NT2/D1 (cell line): ENCODE measurements around the gene CDH12.

Experiments
- SUZ12 ChIP-seq: IDR thresholded peaks from 2 replicates; pipeline ENCODE4 v1.6.1; 2011; ENCODE audit not compliant: insufficient read length, insufficient read depth; ENCODE audit errors: extremely low read depth
- YY1 ChIP-seq: IDR thresholded peaks from 2 replicates; pipeline ENCODE4 v1.6.1; 2011; ENCODE audit not compliant: insufficient read length, insufficient read depth

DNA sequence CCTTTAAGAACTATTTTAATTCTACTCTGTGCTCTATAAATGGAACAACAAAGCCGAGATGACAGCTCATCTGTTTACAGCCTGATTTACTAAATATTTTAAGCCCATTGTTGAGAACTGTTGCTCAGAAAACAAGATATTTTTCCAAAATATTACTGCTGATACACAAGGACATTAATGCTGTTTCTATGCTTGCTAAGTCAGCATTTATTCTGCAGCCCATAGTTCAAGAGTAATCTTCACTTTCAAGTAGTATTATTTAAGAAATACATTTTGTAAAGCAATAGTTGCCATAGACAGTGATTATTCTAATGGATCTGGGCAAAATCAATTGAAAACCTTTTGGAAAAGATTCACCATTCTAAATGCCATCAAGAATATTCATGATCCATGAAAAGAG, 208.3 kb downstream of the CDH12 start:
- TF ChIP-seq SUZ12 (no peak), YY1 (no peak)
